Hippocampal formation (tissue), 2 donors: ENCODE data around the gene CBX2.

Experiments used
- DNase-seq, 2 donors: peaks; one replicate each; lab custom pipeline; 2025; lab: John Stamatoyannopoulos, UW

CBX2 gene

DNA sequence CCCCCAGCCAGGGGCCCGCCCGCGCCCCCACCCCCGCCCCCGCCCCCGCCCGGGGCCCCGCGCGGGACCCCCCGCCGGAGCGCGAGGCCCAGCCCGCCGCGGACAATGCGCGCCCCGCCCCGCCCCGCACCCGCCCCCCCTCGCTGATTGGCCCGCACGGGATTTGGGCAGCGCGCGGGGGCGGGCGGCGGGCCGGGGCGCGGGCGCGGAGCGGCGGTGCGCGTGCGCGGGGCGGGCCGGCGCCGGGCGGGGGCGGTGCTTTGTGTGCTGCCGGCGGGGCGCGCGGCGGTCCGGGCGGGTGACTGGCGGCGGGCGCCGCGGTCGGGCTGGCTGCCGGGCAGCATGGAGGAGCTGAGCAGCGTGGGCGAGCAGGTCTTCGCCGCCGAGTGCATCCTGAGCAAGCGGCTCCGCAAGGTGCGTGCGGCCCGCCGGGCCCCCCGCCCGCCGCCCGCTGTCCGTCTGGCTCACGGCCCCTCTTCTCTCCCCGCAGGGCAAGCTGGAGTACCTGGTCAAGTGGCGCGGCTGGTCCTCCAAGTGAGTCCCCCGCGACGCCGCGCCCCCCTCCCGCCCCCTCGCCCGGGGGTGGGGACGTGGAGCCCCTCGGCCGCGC is at the start of gene CBX2:
CBX2 (plus strand) TSS at position 255 of the 610 bp plus-strand sequence; CDS start at position 343, 88 bp downstream.
- peak; percentile 45 to 70 for DNase-seq

DNA sequence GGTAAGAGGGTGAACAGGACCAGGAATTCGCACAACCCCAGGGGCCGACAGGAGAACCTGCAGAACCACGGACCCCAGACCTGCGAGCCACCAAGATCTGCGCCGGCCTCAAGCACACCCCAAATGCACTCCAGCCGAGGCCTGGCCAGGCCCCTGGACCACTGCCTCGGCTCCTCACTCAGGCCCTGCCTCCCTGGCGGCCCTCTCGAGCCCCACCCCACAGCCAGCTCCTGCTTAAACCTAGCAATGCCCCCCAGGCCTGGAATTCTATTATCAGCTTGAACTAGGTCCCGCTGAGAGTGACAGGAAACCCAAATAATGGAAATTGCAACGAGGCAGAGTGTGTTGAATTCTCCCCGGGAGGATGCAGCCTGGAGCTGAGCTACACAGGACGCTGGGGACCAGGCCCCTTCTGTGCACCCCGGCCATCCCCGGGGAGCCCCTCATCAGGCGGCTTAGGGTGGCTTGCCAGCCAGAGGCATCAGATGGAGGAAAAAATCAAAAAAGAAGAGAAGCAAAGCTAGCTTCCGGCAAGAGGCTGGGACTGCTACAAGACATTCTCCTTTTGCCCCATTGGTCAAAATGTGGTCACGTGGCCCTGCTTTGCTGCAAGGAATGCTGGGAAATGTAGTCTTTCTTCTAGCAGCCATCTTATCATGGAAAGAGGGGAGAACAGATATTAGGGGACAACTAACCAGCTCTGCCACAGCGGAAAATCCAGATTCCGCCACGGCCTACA is 49.6 kb upstream of the CBX2 start:
- peak; percentile 88 to 89 for DNase-seq

DNA sequence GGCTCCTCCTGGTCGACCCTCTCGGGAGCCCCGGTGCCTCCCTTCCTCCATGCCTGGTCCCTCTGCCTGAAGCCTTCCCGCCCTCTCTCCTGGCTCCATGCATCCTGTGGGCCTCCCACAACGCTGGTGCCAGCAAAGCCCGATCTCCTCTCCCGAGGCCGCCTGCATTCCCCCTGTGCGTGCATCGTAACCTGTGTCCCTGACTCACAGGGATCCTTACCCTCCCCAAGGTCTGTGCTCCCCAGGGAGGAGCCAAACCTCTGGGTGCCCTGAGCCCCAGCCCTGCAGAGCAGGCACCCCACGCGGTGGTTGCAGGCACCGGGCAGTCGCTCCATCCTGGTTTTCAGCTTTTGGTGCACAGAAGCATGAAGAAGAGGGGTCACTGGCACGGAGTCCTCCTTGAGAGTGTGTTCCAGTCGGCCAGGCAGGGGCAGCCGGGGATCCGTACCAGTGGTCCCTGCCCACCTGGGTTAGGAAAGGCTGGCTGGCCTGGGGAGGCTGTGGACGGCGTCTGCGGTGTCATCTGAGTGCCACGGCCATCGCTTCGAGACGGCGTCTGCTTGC is 49.0 kb upstream of the CBX2 start:
- no peak for DNase-seq

DNA sequence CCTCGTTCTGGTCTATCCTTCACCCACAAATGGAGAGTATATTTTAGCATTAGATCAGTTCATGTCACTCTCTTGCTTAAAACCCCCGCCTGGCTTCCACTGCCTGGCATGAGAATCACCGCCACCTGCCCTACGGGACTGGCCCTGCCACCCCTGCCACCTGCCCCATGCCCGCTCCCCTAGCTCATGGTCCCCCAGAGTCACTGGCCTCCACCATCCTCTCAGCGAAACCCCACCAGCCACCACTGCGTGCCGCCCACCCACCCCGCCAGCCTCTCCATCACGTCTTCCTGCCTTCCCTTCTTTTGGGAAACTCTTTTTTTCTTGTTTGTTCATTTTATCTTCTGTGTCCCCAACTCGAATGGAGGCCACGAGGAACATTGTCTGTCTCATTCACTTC is 48.2 kb upstream of the CBX2 start:
- DNase-seq = no peak

DNA sequence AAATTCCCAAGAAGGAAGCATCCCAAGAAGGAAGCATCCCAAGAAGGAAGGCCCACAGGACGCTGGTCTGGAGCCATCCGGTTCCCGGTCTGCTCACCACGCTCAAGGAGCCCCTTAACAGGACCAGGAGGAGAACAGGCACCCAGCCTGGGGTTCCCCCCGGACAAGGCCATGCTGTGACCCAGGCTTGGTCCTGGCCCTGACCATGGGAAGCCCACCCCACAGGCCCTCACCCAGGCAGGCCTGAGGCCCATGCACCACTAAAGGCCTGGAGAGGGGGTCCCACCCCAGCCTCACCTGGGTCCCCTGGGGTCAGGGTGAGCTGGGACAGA is 47.5 kb upstream of the CBX2 start:
- no peak for DNase-seq

DNA sequence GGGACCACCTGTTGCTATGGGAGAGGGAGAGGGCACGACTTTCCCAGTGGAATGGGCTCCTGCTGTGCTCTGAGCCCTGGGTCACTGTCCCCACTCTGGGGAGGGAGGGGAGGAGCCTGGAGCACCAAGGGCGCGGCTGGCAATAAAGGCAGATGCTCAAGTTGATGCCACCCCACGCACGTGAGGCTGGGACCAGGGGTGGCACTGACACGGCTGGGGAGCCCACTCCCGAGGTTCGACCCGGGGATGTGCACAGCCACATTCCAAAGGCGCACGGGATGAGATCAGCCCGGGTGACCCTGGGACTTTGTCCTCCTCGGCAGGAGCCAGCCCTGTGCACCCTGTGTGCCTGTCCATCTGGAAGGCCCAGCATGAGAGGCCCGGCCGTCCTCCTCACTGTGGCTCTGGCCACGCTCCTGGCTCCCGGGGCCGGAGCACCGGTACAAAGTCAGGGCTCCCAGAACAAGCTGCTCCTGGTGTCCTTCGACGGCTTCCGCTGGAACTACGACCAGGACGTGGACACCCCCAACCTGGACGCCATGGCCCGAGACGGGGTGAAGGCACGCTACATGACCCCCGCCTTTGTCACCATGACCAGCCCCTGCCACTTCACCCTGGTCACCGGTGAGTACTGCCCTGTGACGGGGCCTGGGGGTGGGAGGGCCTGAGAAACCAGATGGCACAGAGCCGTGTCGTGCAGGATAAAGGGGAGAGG is 47.0 kb upstream of the CBX2 start, which contains the start of gene ENPP7:
ENPP7 (plus strand) TSS at position 175 of the 715 bp plus-strand sequence; CDS start at position 372, 197 bp downstream.
- no peak for DNase-seq

DNA sequence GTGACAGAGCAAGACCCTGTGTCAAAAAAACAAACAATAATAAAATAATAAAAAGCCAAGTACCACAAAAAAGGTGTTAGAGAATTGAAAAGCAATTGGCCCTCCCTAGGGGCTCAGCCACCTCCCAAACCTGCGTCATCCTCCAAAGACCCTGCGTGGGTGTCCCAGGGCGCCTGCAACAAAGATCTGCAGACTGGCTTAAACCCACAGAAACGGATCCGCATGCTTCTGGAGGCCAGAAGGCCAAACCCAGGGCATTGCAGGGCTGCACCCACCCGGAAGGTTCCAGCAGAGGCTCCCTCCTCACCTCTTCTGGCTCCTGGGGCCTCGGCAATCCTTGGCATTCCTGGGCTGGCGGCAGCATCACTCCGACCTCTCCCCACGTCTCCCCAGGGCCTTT is 45.7 kb upstream of the CBX2 start:
- DNase-seq = no peak

DNA sequence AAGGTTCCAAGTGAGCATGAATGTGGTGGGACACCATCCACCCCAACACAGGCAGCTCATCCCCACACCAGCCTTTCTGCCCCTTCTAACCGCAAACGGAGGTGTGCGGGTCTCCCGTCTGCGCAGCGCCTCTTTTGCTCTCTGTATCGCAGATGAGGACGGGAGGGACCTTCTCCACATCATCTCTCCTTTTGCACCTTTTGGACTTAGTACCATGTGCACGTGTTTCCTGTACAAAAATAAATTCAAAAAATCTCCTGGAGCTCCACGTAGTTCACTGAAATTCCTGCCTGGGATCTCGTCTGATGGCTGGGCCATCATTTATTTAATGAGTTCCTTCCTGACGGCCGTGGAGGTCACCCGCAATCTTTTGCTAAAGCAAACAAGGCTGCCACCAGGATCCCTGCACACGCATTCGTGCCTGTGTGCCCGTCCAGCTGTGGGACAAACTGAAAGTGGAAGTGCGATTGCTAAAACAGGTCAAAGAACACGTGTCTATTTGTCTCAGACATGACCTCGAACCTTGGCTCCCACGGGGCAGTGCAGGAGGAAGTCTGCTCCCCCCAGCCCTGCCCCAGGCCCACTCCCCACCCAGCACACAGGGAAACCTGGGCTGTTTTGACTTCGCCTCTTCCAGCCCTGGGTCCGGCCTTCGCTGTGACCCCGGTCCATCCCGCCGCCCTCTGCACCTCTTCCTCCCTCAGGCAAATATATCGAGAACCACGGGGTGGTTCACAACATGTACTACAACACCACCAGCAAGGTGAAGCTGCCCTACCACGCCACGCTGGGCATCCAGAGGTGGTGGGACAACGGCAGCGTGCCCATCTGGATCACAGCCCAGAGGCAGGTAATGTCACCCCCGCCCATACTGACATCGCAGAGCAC is 44.9 kb upstream of the CBX2 start:
- DNase-seq = no peak

DNA sequence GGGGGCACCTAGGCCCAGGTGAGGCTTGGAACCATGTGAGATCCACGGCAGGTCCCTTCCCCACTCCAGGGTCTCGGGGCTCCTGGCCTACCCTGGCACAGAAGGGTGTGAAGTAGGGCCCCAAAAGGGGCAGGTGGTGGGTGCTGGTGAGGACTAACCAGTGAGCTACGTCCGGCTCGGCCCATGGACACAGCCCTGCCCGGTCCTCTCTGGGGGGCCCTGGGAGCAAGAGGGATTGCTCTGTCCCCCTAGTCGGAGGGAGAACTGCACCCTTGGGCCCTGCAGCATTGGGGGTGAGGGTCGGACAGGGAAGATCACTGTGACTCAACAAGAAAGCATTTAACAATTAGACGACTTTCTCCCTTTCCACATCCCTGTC is 44.3 kb upstream of the CBX2 start:
- DNase-seq = no peak

DNA sequence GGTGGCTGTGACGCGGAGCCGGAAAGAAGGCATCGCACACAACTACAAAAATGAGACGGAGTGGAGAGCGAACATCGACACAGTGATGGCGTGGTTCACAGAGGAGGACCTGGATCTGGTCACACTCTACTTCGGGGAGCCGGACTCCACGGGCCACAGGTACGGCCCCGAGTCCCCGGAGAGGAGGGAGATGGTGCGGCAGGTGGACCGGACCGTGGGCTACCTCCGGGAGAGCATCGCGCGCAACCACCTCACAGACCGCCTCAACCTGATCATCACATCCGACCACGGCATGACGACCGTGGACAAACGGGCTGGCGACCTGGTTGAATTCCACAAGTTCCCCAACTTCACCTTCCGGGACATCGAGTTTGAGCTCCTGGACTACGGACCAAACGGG is 42.9 kb upstream of the CBX2 start:
- no peak for DNase-seq

DNA sequence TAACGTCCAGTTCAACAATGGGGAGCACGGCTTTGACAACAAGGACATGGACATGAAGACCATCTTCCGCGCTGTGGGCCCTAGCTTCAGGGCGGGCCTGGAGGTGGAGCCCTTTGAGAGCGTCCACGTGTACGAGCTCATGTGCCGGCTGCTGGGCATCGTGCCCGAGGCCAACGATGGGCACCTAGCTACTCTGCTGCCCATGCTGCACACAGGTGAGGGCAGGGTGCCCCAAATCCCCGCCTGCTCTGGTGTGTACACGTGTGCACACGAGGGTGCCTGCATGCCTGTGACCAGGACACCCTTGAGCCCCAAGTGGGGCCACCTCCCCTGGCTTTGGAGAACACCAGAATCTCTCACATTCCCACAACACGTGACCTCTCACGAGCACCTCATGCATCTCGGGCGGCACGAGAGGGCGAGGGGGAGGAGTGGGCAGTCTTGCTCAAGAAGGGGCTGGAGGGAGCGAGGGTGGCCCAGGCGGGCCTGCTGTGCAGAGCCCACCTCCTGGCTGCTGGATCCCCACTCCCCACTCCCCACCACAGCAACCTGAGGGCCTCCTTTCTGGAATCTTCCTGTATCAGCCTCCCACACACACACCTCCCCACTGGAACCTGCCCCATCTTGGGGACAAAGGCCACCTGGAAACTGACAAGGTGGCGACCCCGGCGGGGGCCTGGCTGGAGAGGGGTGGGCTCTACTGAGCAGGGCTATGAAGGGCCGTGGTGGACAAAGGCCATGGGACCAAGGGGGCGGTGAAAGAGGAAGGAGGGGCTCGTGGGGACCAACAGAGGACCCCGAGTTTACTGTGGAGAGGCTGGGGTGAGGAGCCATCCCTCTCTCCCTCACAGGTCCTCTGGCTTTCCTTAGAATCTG is 40.7 kb upstream of the CBX2 start:
- no peak for DNase-seq

DNA sequence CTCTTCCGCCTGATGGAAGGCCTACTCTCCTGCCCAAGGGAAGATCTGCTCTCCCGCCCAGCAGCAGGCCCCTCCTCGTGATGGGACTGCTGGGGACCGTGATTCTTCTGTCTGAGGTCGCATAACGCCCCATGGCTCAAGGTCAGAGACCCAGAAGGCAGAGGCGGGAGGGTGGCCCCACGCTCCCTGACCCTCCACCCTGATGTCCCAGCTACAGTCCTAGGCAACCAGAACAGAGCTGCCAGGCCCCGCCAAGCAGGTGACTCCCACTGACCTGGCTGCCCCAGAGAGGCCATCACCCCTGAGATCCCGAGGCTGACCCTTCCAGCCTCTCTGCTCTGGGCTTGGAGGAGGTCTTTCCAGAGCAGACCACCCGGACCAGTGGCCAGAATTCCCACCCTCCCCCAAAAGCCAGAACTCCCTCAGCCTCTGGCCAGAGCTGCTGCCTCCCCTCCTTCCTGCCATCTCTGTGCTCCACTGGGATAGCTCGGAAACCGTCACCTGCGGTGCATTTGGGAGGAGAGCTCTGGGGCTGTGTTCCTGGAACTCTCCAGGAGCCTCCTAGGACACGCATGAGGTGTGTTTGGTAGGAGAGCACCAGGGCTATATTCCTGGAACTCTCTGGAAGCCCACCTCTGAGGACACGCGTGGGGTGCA is 39.9 kb upstream of the CBX2 start:
- no peak for DNase-seq

DNA sequence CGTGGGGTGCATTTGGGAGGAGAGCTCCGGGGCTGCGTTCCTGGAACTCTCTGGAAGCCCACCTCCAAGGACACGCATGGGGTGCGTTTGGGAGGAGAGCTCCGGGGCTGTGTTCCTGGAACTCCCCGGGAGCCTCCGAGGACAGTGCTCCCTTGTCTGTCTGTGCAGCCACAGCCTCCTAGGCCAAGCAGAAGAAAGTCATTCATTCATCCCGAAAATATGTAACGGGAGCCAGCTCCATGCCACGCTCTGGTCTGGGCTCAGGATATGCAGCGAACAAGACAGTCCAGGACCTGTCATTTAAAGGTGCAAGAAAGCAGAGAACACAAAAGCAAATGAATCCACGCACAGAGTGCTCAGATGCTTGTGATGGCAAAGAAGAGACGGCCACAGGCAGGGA is 39.3 kb upstream of the CBX2 start:
- DNase-seq = no peak

DNA sequence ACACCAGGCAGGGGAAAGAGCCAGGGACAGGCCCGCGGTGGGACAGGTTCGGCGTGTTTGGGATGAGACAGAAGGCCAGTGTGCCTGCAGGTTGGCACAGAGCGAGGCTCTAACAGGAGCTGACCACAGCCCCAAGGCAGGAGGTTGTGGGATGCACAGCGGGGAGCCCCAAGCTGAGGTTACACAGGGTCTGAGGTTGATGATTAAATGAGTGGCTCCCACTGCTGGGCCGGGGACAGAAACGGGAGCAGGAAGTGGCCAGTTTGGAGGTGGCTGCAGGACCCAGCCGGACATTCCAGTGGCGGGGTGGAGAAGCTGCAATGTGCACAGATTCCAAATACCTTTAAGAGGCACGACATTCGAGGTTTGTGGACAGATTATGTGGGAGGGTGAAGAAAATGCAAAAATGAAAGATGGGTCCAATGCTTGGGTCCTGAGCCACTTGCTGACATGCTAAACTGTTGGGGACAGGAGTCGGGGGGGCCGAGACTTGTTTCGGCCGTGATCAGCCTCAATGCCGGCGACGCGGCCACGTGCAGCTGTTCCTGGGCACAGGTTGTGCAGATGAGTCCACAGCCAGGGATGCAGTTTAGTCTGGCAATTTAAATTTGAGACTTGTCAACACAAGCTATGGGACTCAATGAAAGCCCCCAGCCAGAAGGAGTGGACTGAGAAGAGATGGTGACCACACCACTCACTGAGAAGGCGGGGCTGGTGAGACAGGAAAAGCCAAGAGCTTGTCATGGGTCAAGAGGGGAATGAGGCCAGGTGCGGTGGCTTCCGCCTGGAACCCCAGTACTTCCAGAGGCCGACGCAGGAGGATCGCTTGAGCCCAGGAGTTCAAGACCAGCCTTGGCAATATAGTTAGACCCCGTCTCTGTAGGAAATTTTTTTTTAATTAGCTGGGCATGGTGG is 38.5 kb upstream of the CBX2 start:
- no peak for DNase-seq

DNA sequence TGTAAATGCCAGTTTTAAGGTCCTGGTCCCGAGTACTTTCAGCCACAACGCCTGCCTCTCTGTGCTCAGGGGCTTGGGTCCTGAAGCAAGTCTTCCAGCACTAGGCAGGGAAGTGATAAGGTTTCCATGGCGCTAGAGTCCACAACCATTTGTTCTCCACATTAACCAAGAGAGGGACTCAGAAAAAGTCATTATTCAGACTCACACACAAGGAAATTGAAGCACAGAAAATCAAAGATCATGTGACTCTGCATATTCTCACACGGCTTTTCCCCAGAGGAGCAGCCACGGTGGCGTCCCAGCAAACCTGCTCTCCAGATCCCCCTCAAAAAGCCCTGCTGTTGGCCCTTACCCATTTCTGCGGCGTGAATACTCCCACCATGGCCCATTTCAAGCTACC is 37.5 kb upstream of the CBX2 start:
- DNase-seq = no peak

DNA sequence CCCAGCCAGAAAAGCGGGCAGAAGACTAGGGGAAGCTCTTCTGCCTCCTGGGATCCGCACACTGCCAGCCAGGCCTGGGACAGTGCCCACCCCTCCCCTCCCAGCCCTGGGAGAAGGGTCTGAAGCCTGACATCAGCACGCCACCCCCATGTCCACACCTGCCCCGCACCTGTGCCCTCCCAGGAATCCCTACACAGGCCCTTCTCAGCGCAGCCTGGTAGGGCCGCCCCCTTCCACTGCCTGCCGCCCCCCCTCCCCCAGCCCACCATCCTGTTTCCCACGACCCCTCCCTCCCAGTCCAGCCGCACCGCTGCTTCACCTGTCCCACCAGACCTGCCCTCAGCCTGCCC is 36.6 kb upstream of the CBX2 start:
- DNase-seq = no peak

DNA sequence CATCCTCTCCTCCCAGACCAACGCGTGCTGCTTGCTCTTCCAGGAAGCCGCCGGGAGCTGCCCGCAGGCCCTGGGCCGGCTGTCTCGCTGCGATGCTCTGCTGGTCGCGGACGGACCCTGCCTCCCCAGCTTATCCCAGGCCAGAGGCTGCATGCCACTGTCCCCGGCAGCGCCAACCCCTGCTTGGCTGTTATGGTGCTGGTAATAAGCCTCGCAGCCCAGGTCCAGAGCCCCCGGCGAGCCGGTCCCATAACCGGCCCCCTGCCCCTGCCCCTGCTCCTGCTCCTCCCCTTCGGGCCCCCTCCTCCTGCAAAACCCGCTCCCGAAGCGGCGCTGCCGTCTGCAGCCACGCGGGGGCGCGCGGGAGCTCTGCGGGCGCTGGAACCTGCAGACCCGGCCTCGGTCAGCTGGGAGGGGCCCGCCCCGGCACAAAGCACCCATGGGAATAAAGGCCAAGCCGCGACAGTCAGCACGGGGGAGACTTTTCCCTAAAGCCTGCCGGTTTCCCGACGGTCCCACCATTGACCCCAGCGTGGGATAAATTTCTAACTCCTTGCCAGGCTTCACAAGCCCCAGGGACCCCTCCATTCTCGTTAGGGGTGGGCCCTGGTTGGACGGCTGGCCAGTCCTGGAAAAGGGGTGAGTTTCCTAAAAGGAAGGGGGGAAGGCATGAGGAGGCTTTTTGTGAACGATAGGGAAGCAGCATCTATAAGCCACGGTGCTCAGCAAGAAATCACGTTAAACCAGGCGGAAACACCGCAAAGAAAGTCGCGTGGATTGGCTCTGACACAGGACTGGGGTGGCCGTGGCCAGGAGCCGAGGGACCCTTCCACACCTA is 36.0 kb upstream of the CBX2 start:
- peak; percentile 6 to 47 for DNase-seq

DNA sequence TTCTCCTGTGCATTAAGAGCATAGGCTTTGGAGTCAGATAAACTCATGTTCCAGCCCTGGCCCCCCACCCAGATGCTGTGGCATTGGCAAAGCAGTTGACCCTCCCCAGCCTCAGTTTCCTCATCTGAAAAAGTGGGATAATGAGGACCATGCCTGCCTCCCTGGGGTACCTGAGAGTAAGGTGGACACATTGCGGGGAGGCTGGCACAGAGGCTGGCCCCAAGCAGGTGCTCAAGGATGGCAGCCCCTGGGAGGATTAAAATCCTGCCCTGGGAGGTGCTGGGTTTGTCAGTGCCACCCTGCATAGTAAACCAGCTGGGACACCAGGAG is 35.4 kb upstream of the CBX2 start:
- no peak for DNase-seq
